T1000 (cell line): ENCODE measurements around the gene POTEF.
"Not testable (repeated sequence)": the region's sequence is repeated elsewhere in the genome, so short reads cannot be mapped to it uniquely, and the experiment has no call there.

Source experiments
- DNase-seq: peaks from one replicate; lab custom pipeline; 2025; ENCODE audit warnings: mixed read lengths; lab: John Stamatoyannopoulos, UW

POTEF gene

DNA sequence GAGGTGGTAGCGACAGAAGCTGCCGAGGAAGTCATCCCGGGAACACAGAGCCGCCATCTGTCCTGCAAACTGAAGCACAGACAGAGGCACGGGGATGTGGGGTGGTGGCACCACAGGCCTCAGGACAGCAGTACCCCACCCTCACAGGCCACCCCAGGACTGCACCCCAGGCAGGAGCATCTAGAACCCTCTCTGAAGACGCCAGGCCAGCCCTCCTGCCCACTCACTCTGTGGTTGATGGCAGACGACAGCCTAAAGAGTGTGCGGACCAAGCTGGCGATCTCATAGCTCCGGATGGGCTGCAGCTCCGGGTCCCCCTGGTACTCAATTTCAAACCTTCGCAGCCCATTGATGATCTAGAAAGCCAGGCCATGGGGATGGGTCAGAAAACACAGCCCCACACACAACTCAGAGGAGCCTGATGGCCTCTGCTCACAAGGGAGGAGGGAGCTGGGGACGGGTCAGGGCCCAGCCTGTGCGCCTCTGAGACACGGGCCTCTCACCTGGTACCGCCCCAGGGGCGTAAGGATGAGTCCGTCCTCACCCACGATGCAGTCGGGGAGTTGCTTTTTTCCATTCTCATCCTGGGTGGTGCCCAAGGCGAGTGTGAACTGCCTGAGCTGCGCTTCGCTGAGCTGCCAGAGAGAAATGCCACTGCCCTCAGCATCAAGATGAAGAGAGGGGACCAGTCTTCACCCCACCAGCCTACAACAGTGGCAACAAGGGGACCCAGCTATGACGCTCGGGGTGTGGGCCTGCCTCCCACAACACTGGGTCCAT is 24.0 kb upstream of the POTEF start:
- DNase-seq, result no peak

DNA sequence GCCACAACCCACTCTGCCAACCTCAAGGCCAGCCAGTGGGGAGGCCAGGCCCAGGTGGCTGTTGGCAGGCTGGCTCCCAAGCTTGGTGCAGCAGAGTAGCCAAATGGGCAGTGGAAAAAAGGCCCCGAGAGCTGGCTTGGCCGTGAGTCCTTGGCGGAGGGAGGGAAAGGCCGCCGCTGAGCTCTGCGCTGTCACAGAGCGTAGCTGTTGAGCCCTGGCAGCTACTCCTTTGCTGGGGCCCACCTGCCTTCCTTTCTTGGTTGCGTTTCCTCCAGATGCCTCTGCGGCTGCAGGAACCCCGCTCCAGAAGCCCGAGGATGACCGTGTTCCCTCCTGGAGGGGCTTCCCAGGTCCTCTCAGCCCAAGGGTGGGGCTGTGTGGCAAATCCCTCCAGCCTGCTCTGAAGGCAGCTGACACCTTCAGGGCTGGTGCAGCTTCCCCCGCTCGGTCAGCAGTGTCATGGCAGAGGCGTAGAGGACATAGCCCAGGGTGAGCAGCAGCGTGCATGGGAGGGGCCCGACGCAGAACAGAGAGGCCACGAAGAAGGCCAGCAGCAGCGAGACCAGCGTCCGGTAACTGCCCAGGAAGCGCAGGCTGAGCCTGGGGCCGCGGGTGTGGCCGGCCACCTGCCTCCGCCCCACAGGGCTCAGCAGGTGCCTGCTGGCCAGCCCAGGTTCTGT is 23.3 kb upstream of the POTEF start:
- not testable (repeated sequence) for DNase-seq

DNA sequence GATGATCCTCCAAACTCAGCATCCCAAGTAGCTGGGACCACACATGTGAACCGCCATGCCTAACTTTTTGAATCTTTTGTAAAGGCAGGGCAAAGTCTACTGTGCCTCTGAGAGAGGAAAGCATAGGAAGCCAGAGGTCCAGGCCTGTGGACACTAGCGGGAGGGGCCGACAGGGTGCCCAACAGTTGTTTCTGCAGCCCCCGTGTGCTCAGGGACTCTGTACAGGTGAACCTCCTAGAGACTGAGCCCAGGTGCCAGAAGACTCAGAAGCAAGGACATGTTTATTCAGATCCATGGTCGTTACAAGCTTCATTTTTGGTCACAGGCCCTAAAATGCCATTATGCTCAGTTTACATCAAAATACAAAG is 22.1 kb upstream of the POTEF start:
- DNase-seq, result not testable (repeated sequence)

DNA sequence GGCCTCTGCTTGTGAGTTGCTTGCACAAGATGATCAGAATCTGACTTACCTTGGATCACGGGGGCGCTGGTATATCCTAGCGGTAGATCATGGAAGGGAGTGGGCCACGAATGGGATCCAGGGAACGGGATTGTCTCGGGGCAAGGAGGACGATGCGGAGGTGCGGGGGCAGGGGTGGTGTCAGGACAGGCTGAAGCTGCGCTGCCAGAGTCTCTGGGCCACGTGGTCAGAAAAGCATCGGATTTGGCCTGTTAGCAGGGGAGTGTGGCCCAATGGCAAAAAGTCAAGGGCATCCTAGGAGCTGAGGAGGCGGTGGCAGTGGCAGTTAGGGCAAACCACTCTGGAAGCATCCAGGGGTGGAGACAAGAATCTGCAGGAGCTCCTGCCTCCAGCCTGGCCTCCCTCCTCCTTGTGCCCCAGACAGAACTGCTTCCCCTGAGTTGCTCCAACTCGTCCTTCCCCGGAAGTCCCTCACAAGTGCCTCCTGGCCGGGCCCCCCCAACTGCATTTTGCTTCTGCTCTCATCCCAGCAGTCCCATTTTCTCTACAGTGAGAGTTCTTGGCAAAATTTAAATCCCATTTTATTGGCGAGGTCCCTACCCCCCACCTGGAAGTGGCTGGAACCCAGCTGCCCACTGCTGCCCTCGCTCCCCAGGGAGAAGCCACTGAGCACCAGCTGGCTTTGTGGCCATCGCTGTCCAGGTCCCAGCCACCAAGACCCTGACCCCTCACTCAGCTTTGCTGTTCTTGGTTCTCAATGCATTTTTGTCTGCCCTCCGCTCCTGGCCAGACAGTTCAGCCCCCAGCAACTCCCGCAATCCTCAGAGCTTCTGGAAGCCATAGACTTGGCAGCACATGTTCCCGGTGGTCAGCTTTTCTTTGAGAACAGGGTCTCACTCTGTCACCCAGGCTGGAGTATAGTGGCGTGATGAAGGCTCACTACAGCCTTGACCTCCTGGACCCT is 21.4 kb upstream of the POTEF start:
- no peak for DNase-seq

DNA sequence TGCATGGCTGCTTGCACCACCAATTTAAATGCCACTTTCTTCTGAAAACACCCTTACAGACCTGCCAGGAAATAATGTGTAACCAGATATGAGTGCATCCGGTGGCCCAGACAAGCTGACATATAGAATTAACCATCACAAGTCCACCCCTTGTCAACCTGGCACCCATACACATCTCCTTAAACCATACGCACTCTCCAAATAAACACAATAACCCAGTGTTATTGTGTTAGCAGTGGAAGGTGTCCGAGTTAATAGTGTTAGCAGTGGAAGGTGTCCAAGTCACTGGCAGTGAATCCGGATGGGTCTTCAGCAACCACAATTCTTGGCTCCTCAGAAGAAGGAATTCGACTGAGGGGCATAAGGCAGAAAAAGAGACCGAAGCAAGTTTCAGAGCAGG is 19.5 kb upstream of the POTEF start:
- not testable (repeated sequence) for DNase-seq

DNA sequence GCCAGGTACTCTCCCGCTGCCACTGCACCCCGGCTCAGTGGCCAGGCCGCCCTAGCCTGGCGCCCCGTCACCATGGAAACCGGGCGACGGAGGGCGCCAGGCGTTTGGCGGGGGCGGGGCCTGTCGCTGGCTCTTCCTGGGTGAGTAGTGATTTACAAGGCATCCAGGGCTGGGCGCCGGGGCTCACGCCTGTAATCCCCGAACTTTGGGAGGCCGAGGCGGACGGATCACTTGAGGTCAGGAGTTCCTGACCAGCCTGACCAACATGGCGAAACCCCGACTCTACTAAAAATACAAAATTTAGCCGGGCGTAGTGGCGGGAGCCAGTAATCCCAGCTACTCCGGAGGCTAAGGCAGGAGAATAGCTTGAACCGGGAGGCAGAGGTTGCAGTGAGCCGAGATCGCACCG is 16.0 kb upstream of the POTEF start, which contains the start of gene CCDC74B:
Gene CCDC74B, minus strand, starts transcription at position 107 of the 409 bp plus-strand sequence. CDS start 116 bp downstream, outside the sequence.
- peak; percentile 47 for DNase-seq

DNA sequence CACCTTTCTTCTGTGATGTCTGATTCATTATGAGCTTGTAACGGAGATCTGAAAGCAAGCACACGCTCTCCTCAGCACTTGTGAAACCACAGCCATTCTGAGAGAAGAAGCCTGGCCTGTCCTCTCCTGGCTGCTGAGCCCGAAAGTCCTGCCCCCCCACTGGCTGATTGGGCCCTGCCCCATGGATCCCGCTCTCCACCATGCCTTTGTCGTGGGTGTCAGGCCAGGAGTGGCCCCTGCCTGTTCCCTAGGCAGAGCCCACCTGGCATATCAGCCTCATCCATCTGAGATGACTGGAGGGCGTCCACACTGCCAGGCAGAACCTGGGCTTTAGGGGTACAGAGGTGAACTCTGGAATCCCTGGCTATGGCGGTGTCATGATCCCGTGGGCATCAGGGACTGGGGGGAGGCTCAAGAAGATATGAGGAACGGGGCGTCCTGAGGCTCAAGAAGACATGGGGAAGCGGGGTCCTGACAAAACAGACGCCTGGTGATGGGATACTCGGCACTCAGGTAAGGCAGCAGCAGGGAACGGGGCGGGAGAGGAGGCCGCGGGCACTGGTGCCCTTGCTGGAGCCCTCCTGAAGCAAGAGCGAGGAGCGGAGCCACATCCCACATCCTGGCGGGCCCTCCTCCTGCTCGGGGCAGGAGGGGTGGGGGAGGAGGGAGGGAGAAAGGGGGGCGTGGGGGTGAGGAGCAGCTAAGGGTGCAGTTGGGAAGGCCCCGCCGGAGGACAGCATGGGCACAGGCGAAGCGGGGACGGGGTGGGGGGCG is 14.4 kb upstream of the POTEF start:
- DNase-seq, result not testable (repeated sequence)

DNA sequence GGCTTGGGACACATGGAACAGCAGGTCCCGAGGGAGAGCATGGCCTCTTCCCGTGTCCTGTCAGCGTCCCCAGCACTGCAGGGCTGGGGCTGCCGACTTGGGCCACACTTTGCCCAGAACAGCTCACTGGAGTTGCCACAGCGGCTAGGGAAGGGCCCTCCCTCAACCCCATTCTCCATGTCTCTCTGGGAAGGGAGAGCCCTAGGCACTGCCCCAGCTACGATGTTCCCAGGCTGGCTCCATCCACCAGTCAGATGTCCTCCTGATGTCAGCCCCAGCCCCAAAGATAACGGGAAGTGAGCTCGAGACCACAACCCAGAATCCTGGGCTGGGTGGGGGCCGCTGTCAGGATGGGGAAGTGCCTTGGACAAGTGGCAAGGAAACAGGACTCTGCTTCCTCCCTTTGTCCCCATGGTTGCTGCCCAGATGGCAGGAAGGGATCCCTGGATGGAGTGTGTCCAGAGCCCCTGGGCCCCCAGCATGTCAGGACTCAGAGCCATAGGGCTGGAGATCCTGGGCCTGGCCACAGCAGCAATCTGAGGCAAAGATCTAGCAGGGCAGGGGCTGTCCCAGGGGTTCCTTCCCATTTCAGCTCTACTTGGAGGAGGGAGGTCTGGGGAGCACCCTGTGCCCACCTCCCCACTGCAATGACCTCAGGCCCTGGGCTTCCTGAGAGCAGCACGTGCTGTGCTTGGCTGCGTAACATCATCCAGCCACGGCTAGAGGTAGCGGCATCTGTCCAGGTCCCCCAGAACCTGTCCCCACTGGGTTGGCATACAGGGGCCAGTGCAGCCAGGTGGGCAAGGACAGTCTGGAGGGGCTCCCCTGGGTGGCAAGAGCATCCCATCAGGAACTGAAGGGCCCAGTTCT is 13.6 kb upstream of the POTEF start:
- DNase-seq, result not testable (repeated sequence)

DNA sequence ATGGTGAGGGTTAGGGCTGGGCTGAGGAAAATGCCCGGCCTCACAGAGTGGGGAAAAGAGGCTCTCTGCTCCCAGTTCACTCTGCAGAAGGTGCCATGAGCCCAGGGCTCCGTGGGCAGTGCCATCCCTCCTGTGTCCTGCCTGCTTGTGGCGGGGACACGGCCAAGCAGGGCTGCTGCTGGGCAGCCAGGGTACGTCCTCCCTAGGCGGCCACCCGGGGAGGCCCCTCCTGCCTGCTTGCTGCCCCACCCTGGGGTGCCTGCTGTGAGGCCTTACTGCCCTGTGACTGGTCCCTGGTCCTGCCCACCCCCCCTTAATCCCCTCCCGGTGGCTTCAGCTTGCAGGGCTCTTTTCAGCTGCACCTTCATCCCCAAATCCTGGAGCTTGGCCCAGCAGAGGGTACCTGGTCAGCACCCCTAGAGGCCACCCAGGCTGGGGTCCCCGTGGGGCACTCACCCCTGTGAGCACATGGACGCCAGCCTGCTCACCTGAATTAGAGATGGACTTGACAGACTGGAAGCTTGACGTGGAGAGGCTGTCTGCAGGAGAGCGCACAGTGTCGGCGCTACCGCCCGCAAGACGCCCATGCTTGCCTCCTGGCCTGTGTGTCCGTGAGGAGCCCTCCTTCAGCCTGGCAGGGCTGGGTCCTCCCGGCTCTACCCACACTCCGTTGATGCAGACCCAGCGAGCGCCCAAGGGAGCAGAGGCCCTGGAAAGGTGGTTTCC is 12.8 kb upstream of the POTEF start:
- not testable (repeated sequence) for DNase-seq

DNA sequence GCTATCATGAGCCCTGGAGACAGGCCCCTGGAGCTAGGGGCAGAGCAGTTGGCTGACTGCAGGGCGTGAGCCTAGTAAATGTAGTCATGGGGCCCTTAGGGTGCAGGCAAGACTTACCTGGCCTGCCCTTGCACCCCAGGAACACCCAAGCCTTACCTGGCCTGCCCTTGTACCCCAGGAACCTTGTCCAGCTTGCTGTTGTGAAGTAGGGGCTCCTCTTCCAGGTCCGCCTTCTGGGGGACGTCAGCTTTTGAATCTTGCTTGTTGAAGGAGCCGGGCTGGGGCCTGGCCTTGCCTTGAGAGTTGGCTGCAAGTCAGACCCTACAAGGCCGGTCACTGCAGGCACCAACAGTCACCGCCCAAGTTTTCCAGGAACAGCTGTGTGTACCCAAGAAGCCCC is 12.0 kb upstream of the POTEF start:
- not testable (repeated sequence) for DNase-seq

DNA sequence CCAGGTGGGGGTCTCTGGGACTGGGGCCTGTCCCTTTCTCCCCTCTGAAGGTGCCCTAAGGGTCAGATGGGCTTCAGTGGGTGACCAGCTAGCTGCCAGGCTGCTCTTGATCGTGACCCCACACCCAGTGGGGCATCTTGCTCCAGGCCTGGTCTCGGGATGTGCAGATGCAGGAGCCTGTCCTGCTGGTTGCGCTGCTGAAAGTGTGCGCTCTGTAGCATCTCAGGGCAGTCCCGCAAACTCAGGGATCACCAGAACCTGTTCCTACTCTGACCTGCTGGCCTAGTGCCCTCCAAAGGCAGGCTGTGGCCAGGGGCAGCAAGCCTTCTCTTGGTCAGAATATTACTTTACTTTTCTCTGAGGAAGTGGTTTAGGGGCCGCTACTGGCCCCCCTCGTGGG is 11.5 kb upstream of the POTEF start:
- DNase-seq, result not testable (repeated sequence)

DNA sequence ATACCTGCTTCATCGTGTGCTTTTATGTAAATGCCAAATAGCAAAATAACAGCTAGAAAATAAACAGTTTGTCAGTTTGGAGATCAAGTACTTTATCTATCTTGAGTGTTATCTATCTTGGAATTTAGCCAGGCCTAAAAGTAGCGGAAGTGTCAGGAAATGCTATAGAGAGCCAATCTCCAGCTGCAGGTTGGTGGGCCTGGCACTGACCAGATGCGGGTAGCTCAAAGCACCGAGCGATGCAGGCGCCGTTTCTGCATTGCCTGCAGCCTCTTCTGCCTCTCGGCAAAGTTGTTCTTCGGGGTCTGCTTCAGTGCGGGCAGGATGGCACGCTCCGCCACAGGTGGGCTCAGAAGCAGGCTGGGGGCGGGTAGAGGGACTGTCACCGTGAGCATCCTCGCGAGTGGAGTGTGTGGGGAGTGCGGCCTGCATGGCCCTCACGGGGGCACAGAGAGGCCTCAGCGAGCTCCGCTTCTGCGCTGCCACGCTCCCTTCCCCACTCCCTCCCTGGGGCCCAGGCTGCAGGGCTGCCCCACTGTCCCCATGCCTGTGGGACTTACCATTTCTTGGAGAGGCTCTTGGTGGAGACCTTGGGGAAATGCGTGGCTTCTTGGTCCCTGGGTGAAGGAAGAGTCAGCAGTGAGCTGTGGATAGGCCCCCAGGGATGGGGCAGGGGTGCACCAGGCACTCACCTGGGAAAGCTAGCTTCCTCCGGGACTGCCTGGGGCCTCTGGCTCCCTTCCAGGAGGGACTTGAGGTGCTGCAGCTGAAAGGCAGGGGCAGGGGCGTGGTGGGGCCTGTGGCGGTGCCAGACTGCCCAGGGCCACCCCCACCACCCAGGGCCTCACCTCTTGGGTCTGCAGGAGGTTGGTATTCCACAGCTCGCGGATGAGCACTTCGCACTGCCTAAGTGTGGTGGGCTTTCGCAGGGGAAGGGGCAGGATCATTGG is 10.6 kb upstream of the POTEF start:
- not testable (repeated sequence) for DNase-seq

DNA sequence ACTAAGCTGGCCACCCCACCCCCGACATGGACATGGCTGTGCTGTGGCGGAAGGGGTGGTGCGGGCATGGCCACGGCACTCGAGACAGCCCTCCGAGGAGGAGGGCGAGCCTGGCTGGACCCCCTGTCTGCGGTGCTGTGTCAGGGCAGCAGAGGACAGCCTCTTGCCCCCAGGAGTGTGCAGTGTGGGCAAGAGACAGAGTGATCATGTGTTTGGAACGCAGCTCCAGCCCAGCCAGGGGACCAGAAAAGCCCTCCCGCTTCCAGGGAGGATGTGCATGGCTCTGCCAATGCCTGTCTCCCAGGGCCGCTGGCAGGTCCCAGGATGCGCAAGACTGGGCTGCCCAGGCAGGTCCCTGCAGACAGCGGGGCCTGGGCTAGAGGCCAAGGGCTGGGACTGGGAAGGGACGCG is 9.8 kb upstream of the POTEF start:
- not testable (repeated sequence) for DNase-seq

DNA sequence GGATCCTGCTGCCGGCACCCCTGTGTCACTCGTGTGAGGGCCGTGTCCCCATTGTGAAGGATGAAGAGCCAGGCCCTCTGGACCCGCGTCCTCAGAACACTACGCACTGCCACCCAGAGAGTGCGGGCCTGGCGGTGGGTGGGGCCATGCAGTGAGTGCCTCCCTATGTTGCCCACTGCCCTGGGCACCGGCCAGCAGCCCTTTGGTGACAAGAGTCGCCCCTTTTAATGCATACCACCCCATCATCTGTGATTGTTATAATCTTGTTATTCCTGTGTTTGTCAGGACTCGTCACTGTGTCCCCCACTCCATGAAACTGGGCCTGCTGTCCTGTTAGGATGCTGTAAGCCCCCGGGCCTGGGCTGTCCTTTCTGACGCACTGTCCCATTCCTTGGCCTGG is 9.3 kb upstream of the POTEF start:
- DNase-seq, result not testable (repeated sequence)

DNA sequence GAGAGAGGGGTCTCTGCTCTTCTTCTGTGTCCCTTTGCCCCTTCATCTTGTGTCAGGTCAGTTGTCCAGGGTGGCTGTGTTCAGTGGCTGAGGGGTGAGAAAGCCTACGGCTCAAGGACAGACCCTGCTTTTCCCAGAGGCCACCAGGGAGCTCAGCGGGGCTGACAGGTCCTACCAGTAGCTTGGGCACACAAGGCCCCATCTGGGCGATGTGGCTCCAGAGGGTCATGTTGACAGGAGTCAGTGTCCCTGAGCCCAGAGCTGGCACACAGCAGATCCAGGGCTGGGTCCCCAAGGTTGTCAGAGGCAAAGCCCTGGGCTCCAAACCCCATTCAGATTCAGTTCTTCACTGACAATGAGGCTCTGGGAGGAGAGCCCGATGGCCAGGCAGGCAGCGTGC is 8.1 kb upstream of the POTEF start:
- DNase-seq, result not testable (repeated sequence)

DNA sequence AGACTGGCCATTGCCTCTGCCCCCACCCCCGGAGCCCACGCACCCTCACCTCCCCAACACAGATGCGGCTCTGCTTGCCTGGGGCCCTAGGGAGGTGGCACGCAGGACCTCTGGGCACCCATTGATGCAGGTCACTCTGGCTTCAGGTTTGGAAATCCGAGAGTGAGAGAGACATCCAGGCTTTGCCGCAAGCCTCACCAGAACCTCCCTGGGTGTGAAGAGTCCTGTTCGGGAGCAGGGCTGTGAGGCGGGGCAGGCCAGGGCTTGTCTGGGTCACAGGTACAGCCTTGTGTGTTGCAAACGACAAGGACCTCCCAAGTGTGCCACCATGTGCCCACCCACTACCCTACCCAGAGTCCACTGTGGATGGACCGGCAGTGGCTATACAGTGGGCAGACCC is 7.5 kb upstream of the POTEF start:
- DNase-seq, result not testable (repeated sequence)

DNA sequence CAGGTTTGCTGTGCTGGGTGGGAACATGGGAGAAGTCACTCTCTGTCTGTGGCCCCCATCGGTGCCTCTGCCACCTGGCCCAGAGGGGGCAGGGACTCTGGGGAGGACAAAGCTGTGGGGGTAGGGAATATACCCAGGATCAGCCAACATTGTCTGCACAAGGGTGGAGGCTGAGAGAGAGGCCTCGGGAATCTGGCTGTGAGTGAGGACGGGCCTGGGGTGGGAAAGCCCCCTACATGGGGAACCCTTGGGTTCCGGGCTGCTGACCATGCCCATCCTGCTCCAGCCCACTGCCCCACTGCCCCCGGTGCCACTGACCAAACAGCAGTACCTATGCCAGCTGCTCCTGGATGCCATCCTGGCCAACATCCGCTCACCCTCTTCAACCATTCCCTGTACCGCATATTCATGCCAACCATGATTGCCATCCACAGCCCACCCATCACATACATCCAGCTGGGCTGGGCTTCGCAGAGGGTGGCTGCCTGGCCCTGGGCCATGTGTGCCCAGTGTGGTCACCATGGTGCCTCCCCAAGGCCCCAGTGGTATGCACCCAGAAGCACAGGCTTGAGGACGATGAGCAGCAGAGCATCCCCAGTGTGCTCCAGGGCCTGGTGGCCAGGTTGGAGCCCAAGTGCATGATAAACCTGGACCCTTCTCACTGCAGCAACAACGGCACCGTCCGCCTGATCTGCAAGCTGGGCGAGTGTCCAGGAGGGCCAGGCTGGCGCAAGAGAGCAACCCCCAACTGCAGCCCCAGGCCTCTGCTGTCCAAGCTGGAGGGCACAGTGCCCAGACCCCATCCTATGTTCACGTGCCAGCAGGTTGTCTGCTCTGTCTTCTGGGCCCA is 6.9 kb upstream of the POTEF start:
- no peak for DNase-seq

DNA sequence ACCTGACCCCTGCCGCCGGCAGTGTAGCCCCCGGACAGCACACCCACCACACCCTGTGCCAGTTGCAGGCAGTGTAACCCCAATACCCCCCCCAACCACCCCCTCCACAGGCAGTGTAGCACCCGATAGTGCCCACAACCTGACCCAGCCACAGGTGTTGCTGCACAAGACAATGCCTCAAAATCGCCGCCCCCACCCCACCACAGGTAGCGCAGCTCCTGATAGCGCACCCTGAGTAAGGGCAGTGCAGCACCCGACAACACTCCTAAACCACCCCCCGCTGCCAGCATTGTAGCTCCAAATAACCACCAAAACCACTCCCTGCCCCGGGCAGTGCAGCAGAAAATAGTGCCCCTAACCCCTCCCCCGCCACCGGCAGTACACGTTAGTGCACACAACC is 558 bp downstream of the POTEF start:
- not testable (repeated sequence) for DNase-seq
